Heart right ventricle (tissue), 16 donors: ENCODE data around the gene CLPTM1L. TPM values are rescaled to one million over a fixed set of nuclear protein-coding genes. Genes with fewer than 3 reads are reported as not detected.

ENCODE experiments used
- ATAC-seq, 8 donors: fragments of 200-7000 bp; cut with Tn5 transposase; one replicate each; pipeline ENCODE4 v1.9.1; 2020; ENCODE audit warnings: mild to moderate bottlenecking in 8 of 8, moderate library complexity in 8 of 8, moderate number of reproducible peaks in 1 of 8
- DNase-seq, 2 donors: peaks; one replicate each; pipeline ENCODE4 v3.0.0-alpha.2; 2020
- H3K27ac ChIP-seq, 10 donors: fragments of 200-600 bp; sonication (generic) in 2 of 10; one replicate each; pipeline versions ENCODE4 v1.5.0 to v1.8.0; 2020 to 2022; ENCODE audit warnings: mild to moderate bottlenecking in 3 of 10
- H3K27me3 ChIP-seq, 7 donors: fragments of 200-600 bp; one replicate each; pipeline ENCODE4 v1.8.0; 2021 to 2022; ENCODE audit warnings: mild to moderate bottlenecking in 2 of 7
- H3K36me3 ChIP-seq, 9 donors: fragments of 200-600 bp; sonication (generic) in 1 of 9; one replicate each; pipeline versions ENCODE4 v1.5.0 to v1.8.0; 2020 to 2022; ENCODE audit warnings: mild to moderate bottlenecking in 2 of 9
- H3K4me1 ChIP-seq, 9 donors: fragments of 200-600 bp; sonication (generic) in 1 of 9; one replicate each; pipeline versions ENCODE4 v1.5.0 to v1.8.0; 2020 to 2022; ENCODE audit warnings: mild to moderate bottlenecking in 4 of 9
- H3K4me3 ChIP-seq, 10 donors: fragments of 200-600 bp; sonication (generic) in 2 of 10; one replicate each; pipeline versions ENCODE4 v1.5.0 to v1.8.0; 2020 to 2022; ENCODE audit warnings: mild to moderate bottlenecking in 7 of 10, moderate library complexity in 2 of 10
- H3K9me3 ChIP-seq, 11 donors: fragments of 200-600 bp in 10 of 11; sonication (generic) in 2 of 11; one replicate each; pipeline versions ENCODE4 v1.5.0 to v1.8.0; 2013 to 2022; ENCODE audit warnings: mild to moderate bottlenecking in 2 of 11, control low read depth in 1 of 11, moderate library complexity in 1 of 11
- CTCF ChIP-seq, 9 donors: fragments of 200-600 bp; sonication (generic) in 2 of 9; IDR thresholded peaks; one replicate each; pipeline versions ENCODE4 v1.5.0 to v1.8.0; 2021 to 2022; ENCODE audit warnings: antibody characterized with exemption in 9 of 9, mild to moderate bottlenecking in 5 of 9, moderate library complexity in 1 of 9
- WGBS, 2 donors: extraction: QIAGEN DNeasy Blood & Tissue Kit; methylation state at CpG; one replicate each; pipeline ENCODE4 v1.1.7; 2013; ENCODE audit warnings: inconsistent platforms in 1 of 2; 5-methylcytosine and 5-hydroxymethylcytosine counted together
- intact Hi-C, 10 donors: fragments of 100-400 bp; cut with DNase I; formaldehyde crosslinking; loops; one replicate each; pipeline versions ENCODE4 v1.11.1 to v1.14.2; 2022
- polyA plus RNA-seq, 2 donors: library from polyadenylated mRNA; stranded (reverse); fragments of 200-250 nt; gene quantifications; one replicate each; pipeline ENCODE4 v1.2.3, GENCODE V29; 2013
- total RNA-seq, 10 donors: library from RNA; stranded (reverse); fragmentation: NEBNext Ultra II Directional in 3 of 10; extraction: Animal tissue kit (Norgen Biotek cat#: 25700) in 3 of 10; gene quantifications; one replicate each; pipeline versions ENCODE4 v1.2.1 to v1.2.4, GENCODE V29; 2021 to 2023
- donor health status: Arrhythmogenic right ventricular cardiomyopathy.
- donor health status: ischemic (EF 13 %, LVEDD 7.1; RV severe dilation, severe dysfunction).
- donor health status: healthy with polysubstance abuse.
- donor health status: DM: no; HTN: yes; CAD: no.
- donor health status: DM: no; HTN: no; CAD: no.
- donor health status: ischemic (EF 25% LVEDD 6.9; RV normal size, moderate dysfunction).
- donor health status: ischemic (EF 25% LVEDD 5.7; RV mildly dilated, moderate dysfunction).
- donor health status: healthy.
- donor health status: DM: yes; HTN: yes; CAD: no.
- donor health status: Ischemic cardiomyopathy.
- donor health status: ischemic (EF 35%, LVEDD 5.7; RV mildly dilated, moderate dysfunction).
- donor health status: nonischemic (EF 11% LVEDD 7.7; RV severe dilation, severe dysfunction).
- donor health status: DM: yes; HTN: yes; CAD: no.
- donor health status: PGD.
- donor health status: ischemic (EF 29% LVEDD 5.4; RV normal size, mild dysfunction).
- donor health status: nonischemic (EF 23%, LVEDD 6.1; RV moderate dilation, normal function).

Gene CLPTM1L
- total and polyA plus RNA-seq, 12 donors, result 21.5 to 78.0 (median 32.5) TPM

- H3K4me3 ChIP-seq, result no peak overlapping the region
- ATAC-seq (no peak), DNase-seq (no peak)
- peaks cover 0 to 7% (median 0%) of the 10 kb centered on the region in 11 donors for H3K9me3 ChIP-seq
- 82 to 84% methylated on average over 19 of the region's 19 CpGs for WGBS, 2 donors
- H3K36me3 ChIP-seq, result no peaks in the 10 kb centered on the region
- H3K27me3 ChIP-seq, result peaks cover 0 to 52% (median 34%) of the 10 kb centered on the region in 7 donors
- TF ChIP-seq CTCF (IDR thresholded peaks at IDR 0.05), result no peak
- intact Hi-C loops, result no loop called here
- H3K4me1 ChIP-seq, result peaks cover 0 to 6% (median 0%) of the 10 kb centered on the region in 9 donors
- H3K27ac ChIP-seq, result no peak overlapping the region
These were observed 46.8 kb downstream of the CLPTM1L start for GRCh38 chr5:1298067-1298551.

GRCh38 chr5:1297243-1297642 is 47.7 kb downstream of the CLPTM1L start:
- Histone ChIP-seq H3K27ac (no peak overlapping the region), H3K4me3 (no peak overlapping the region), H3K27me3 (peaks cover 0 to 61% (median 43%) of the 10 kb centered on the region in 7 donors), H3K9me3 (peaks cover 0 to 2% (median 0%) of the 10 kb centered on the region in 11 donors), H3K4me1 (peaks cover 0 to 6% (median 0%) of the 10 kb centered on the region in 9 donors), H3K36me3 (no peaks in the 10 kb centered on the region)
- TF ChIP-seq CTCF (IDR thresholded peaks at IDR 0.05), result no peak
- 89 to 93% methylated on average over 4 of the region's 4 CpGs for WGBS, 2 donors
- intact Hi-C loops, result no loop called here
- ATAC-seq (no peak), DNase-seq (no peak)

GRCh38 chr5:1295650-1296037 is 49.3 kb downstream of the CLPTM1L start:
- DNase-seq (no peak), ATAC-seq (no peak)
- Histone ChIP-seq H3K27me3 (peaks cover 0 to 69% (median 51%) of the 10 kb centered on the region in 7 donors), H3K4me1 (peaks cover 0 to 6% (median 0%) of the 10 kb centered on the region in 9 donors), H3K9me3 (no peaks in the 10 kb centered on the region), H3K4me3 (no peak overlapping the region), H3K36me3 (no peaks in the 10 kb centered on the region), H3K27ac (no peak overlapping the region)
- intact Hi-C loops, result no loop called here
- TF ChIP-seq CTCF (IDR thresholded peaks at IDR 0.05), result no peak
- 41 to 46% methylated on average over 21 to 22 of the region's 22 CpGs for WGBS, 2 donors

- Histone ChIP-seq H3K36me3 (no peaks in the 10 kb centered on the region), H3K27me3 (peaks cover 0 to 69% (median 51%) of the 10 kb centered on the region in 7 donors), H3K4me3 (no peak within 1 kb of the TSS), H3K9me3 (no peaks in the 10 kb centered on the region), H3K27ac (no peak within 1 kb of the TSS), H3K4me1 (peaks cover 0 to 6% (median 0%) of the 10 kb centered on the region in 9 donors)
- WGBS, 2 donors, result 1 to 2% methylated on average over 86 to 102 of the region's 102 CpGs
- no peak for TF ChIP-seq CTCF (IDR thresholded peaks at IDR 0.05)
- ATAC-seq (no peak), DNase-seq (no peak)
- intact Hi-C loops, result no loop called here
These were observed 49.9 kb downstream of the CLPTM1L start, which contains the start of gene TERT for GRCh38 chr5:1294835-1295649. Gene TERT, minus strand, starts transcription at chr5:1295068. Its CDS starts 79 bp downstream, at chr5:1294989.
